Measurements from ENCODE around the gene NCMAP. TPM values are rescaled to one million over a fixed set of nuclear protein-coding genes. Genes with fewer than 3 reads are reported as not detected.

Gene NCMAP
- total and polyA plus RNA-seq, 4 donors = 1.5 to 20.2 (median 5.9) TPM

DNA sequence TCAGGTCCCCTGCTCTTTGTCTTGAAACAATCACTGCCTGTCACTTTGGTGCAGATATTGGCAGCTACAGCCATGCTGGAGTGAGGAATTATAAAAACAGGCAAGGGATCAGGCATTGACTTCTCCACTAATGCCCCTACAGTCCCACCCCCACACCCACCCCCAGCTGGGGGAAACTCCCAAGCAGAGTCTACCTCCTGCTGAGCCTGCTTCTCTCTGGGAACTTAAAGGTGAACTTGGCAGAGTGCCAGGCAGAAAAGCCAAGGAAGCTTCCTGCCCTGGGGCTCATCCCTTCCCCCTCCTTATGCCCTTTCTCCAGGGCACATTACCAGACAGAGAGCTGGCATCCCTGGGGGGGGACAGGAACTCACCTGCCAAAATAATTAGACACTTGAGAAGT lies 6.7 kb downstream of the NCMAP start:
- H3K4me3 ChIP-seq = no peak overlapping the region
- no peaks in the 10 kb centered on the region for H3K4me1 ChIP-seq (ENCODE audit: control insufficient read depth in 5 of 5, insufficient read depth in 5 of 5, low read length in 5 of 5)
- DNase-seq (peak in 1 of 3 donors; percentile 38), ATAC-seq (ENCODE audit: insufficient read depth, low FRiP score) (no peak)
- H3K27me3 ChIP-seq (ENCODE audit: control insufficient read depth in 3 of 3, insufficient read depth in 3 of 3, low read length in 2 of 3) = no peaks in the 10 kb centered on the region
- no peak overlapping the region for H3K9ac ChIP-seq (ENCODE audit: insufficient read depth in 1 of 2, low read length in 2 of 2)
- H3K9me3 ChIP-seq (ENCODE audit: control insufficient read depth in 4 of 4, insufficient read depth in 3 of 4, low read length in 3 of 4) = no peaks in the 10 kb centered on the region
- TF ChIP-seq, protein P1, sequence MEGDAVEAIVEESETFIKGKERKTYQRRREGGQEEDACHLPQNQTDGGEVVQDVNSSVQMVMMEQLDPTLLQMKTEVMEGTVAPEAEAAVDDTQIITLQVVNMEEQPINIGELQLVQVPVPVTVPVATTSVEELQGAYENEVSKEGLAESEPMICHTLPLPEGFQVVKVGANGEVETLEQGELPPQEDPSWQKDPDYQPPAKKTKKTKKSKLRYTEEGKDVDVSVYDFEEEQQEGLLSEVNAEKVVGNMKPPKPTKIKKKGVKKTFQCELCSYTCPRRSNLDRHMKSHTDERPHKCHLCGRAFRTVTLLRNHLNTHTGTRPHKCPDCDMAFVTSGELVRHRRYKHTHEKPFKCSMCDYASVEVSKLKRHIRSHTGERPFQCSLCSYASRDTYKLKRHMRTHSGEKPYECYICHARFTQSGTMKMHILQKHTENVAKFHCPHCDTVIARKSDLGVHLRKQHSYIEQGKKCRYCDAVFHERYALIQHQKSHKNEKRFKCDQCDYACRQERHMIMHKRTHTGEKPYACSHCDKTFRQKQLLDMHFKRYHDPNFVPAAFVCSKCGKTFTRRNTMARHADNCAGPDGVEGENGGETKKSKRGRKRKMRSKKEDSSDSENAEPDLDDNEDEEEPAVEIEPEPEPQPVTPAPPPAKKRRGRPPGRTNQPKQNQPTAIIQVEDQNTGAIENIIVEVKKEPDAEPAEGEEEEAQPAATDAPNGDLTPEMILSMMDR (IDR thresholded peaks at IDR 0.05; ENCODE audit: control extremely low read depth, extremely low read depth) = no peak
- H3K27ac ChIP-seq (ENCODE audit: low read depth in 1 of 2, low read length in 1 of 2) = no peak overlapping the region
- H3K36me3 ChIP-seq (ENCODE audit: control insufficient read depth in 4 of 4, insufficient read depth in 4 of 4, low read length in 4 of 4) = no peaks in the 10 kb centered on the region

GRCh38 chr1:24564695-24565094 lies 8.8 kb downstream of the NCMAP start:
- Histone ChIP-seq H3K36me3 (ENCODE audit: control insufficient read depth in 4 of 4, insufficient read depth in 4 of 4, low read length in 4 of 4) (no peaks in the 10 kb centered on the region), H3K4me1 (ENCODE audit: control insufficient read depth in 5 of 5, insufficient read depth in 5 of 5, low read length in 5 of 5) (peaks cover 0 to 7% (median 0%) of the 10 kb centered on the region in 5 donors), H3K27ac (ENCODE audit: low read depth in 1 of 2, low read length in 1 of 2) (no peak overlapping the region), H3K27me3 (ENCODE audit: control insufficient read depth in 3 of 3, insufficient read depth in 3 of 3, low read length in 2 of 3) (no peaks in the 10 kb centered on the region), H3K9ac (ENCODE audit: insufficient read depth in 1 of 2, low read length in 2 of 2) (no peak overlapping the region), H3K9me3 (ENCODE audit: control insufficient read depth in 4 of 4, insufficient read depth in 3 of 4, low read length in 3 of 4) (no peaks in the 10 kb centered on the region), H3K4me3 (no peak overlapping the region)
- TF ChIP-seq, protein P1 (IDR thresholded peaks at IDR 0.05; ENCODE audit: control extremely low read depth, extremely low read depth) = no peak
- ATAC-seq (ENCODE audit: insufficient read depth, low FRiP score) (no peak), DNase-seq (no peak)
- WGBS, 2 donors = 76 to 83% methylated on average over 2 of the region's 2 CpGs

DNA sequence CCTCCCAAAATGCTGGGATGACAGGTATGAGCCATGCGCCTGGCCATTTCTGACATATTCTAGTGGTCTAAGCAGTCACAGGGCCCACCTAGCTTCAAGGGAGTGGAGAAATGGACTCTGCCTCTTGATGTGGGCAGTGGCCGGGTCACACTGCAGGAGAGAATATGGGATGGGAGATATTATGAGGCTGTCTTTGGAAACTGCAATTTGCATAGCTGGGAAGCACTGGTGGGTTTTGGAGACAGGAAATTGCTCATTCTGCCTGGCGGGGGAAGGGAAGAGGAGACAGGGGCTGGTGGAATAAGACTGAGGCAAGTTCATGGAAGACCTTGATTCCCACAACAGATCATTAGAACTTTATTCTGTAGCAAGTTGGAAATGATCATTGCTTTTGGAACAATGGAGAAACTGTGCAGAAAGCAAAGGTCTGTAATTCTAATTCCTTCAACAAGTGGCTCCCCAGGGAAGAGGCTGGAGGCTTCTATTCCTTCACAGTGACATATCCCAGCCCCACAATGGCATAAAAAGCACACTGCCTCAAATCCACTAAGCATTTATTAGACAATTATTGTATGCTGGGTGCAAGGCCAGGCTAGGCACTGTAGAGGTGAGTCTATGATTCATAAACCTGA lies 10.5 kb downstream of the NCMAP start:
- no peak for DNase-seq
- TF ChIP-seq, protein P1 (IDR thresholded peaks at IDR 0.05; ENCODE audit: control extremely low read depth, extremely low read depth) = no peak
- Histone ChIP-seq H3K36me3 (ENCODE audit: control insufficient read depth in 4 of 4, insufficient read depth in 4 of 4, low read length in 4 of 4) (no peaks in the 10 kb centered on the region), H3K9me3 (ENCODE audit: control insufficient read depth in 4 of 4, insufficient read depth in 3 of 4, low read length in 3 of 4) (no peaks in the 10 kb centered on the region), H3K4me1 (ENCODE audit: control insufficient read depth in 5 of 5, insufficient read depth in 5 of 5, low read length in 5 of 5) (peaks cover 0 to 7% (median 0%) of the 10 kb centered on the region in 5 donors), H3K27me3 (ENCODE audit: control insufficient read depth in 3 of 3, insufficient read depth in 3 of 3, low read length in 2 of 3) (no peaks in the 10 kb centered on the region), H3K9ac (ENCODE audit: insufficient read depth in 1 of 2, low read length in 2 of 2) (no peak overlapping the region), H3K4me3 (no peak overlapping the region), H3K27ac (ENCODE audit: low read depth in 1 of 2, low read length in 1 of 2) (no peak overlapping the region)
- WGBS, 2 donors = 78 to 92% methylated on average over 3 of the region's 3 CpGs
- ATAC-seq (ENCODE audit: insufficient read depth, low FRiP score) = no peak

All from lung (tissue), 12 donors.